K562 (cell line): ENCODE results near the gene CENPX. TPM values are rescaled to one million over a fixed set of nuclear protein-coding genes. Genes with fewer than 3 reads are reported as not detected.

Source experiments
- ATAC-seq: fragments of 200-7000 bp; cut with Tn5 transposase; 3 replicates; pipeline ENCODE4 v1.9.1; 2020; ENCODE audit warnings: moderate library complexity
- BruUV-seq: library from RNA; stranded (reverse); fragments of 400-500 nt; replicated peaks from 2 replicates; lab custom pipeline; 2021; lab: Mats Ljungman, UMichigan
- CTCF ChIA-PET: fragments of 300-600 bp; formaldehyde crosslinking; extraction: SDS; loops from one replicate; lab custom pipeline; 2021; ENCODE audit warnings: low intra/inter-chr PET ratio; lab: Yijun Ruan, JAX
- POLR2A ChIA-PET: fragments of 300-600, 350-650 bp; sonication (Branson Sonifier 250); formaldehyde crosslinking; extraction: SDS; loops from one replicate; lab custom pipeline; 2021; ENCODE audit warnings: antibody characterized with exemption, inconsistent platforms; lab: Yijun Ruan, JAX
- DNase-seq, 4 experiments: peaks; one replicate each; pipeline versions ENCODE4 v3.0.0 to v3.0.0-alpha.2; 2011 to 2018; ENCODE audit warnings: low spot score in 3 of 4, mixed read lengths in 3 of 4; ENCODE audit errors: extremely low read depth in 1 of 4
- FAIRE-seq: peaks from 2 replicates; lab custom pipeline; 2011; peaks lifted over from hg19 to GRCh38; lab: Jason Lieb, UNC
- H2AFZ ChIP-seq: 2 replicates; pipeline ENCODE4 v1.6.0; 2011; ENCODE audit warnings: low read depth, low read length, control low read depth, inconsistent platforms
- H3K27ac ChIP-seq: fragments of 200-600 bp; 3 replicates; pipeline ENCODE4 v1.8.0; 2011; ENCODE audit warnings: low read depth, mild to moderate bottlenecking, control low read depth, inconsistent platforms, low read length, moderate library complexity, mixed read lengths; ENCODE audit errors: extremely low read depth
- H3K27me3 ChIP-seq, 2 experiments: fragments of 300-600 bp in 1 of 2; 2 replicates in 1 of 2; 3 replicates in 1 of 2; pipeline versions ENCODE4 v1.6.0 to v1.8.0; 2011; ENCODE audit warnings: inconsistent platforms in 2 of 2, low read length in 2 of 2, mild to moderate bottlenecking in 1 of 2, mixed read lengths in 1 of 2, moderate library complexity in 1 of 2; ENCODE audit not compliant: control insufficient read depth in 2 of 2, insufficient read depth in 2 of 2
- H3K36me3 ChIP-seq: fragments of 300-600 bp; 3 replicates; pipeline ENCODE4 v1.8.0; 2011; ENCODE audit warnings: mild to moderate bottlenecking, low read length, inconsistent platforms; ENCODE audit not compliant: control insufficient read depth, insufficient read depth
- H3K4me1 ChIP-seq, 2 experiments: fragments of 200-600 bp in 1 of 2; replicated peaks in 1 of 2; 2 replicates in 1 of 2; 3 replicates in 1 of 2; pipeline versions ENCODE4 v1.5.1 to v1.8.0; 2011; ENCODE audit warnings: inconsistent platforms in 2 of 2, low read length in 2 of 2, mild to moderate bottlenecking in 1 of 2, mixed read lengths in 1 of 2, moderate library complexity in 1 of 2; ENCODE audit not compliant: control insufficient read depth in 2 of 2, insufficient read depth in 2 of 2
- H3K4me2 ChIP-seq: 2 replicates; pipeline ENCODE4 v1.6.1; 2011; ENCODE audit warnings: low read length, control low read depth, inconsistent platforms, mixed read lengths; ENCODE audit not compliant: insufficient read depth
- H3K4me3 ChIP-seq: fragments of 200-600 bp; sonication (generic), shearing (Covaris generic); 2 replicates; pipeline ENCODE4 v1.5.1; 2016; ENCODE audit warnings: control low read depth, inconsistent platforms
- H3K79me2 ChIP-seq: fragments of 200-600 bp; 3 replicates; pipeline ENCODE4 v1.8.0; 2011; ENCODE audit warnings: low read length, inconsistent platforms; ENCODE audit not compliant: control insufficient read depth, insufficient read depth
- H3K9ac ChIP-seq, 2 experiments: 2 replicates each; pipeline versions ENCODE4 v1.6.0 to v1.6.1; 2011; ENCODE audit warnings: low read depth in 2 of 2, low read length in 2 of 2, control low read depth in 1 of 2, inconsistent platforms in 1 of 2, mild to moderate bottlenecking in 1 of 2, mixed read lengths in 1 of 2; ENCODE audit not compliant: insufficient read depth in 1 of 2
- H3K9me1 ChIP-seq: one replicate; pipeline ENCODE4 v1.6.0; 2011; ENCODE audit warnings: inconsistent platforms, mild to moderate bottlenecking, low read length, moderate library complexity; ENCODE audit not compliant: control insufficient read depth, insufficient read depth
- H3K9me3 ChIP-seq: replicated peaks from 2 replicates; pipeline ENCODE4 v1.5.1; 2011; ENCODE audit warnings: low read depth, low read length, inconsistent platforms; ENCODE audit not compliant: control insufficient read depth, insufficient read depth
- H4K20me1 ChIP-seq: replicated peaks from 2 replicates; pipeline ENCODE4 v1.6.1; 2011; ENCODE audit warnings: low read length, inconsistent platforms, mixed read lengths; ENCODE audit not compliant: control insufficient read depth, insufficient read depth
- ARID4B ChIP-seq: sonication (generic); formaldehyde crosslinking; IDR thresholded peaks from 2 replicates; pipeline ENCODE4 v1.8.0; 2022; ENCODE audit warnings: mild to moderate bottlenecking, missing genetic modification reagents
- HMGXB4 ChIP-seq: sonication (generic); formaldehyde crosslinking; IDR thresholded peaks from 2 replicates; pipeline ENCODE4 v1.8.1; 2023; ENCODE audit warnings: mild to moderate bottlenecking, missing genetic modification reagents
- RBFOX2 ChIP-seq: fragments of 200-400 bp; formaldehyde crosslinking; IDR thresholded peaks from 2 replicates; pipeline ENCODE4 v1.6.1; 2017; ENCODE audit warnings: low read depth, mild to moderate bottlenecking, low read length, moderate library complexity
- RBM14 ChIP-seq: fragments of 200-400 bp; formaldehyde crosslinking; IDR thresholded peaks from 2 replicates; pipeline ENCODE4 v1.6.1; 2018; ENCODE audit warnings: low read depth, mild to moderate bottlenecking, low read length, moderate library complexity, borderline replicate concordance; ENCODE audit not compliant: insufficient read depth
- TFAP4 ChIP-seq: sonication (generic); formaldehyde crosslinking; IDR thresholded peaks from 2 replicates; pipeline ENCODE4 v1.8.0; 2022; ENCODE audit warnings: missing genetic modification reagents, mild to moderate bottlenecking, moderate library complexity, borderline replicate concordance
- ZC3H4 ChIP-seq: sonication (generic); formaldehyde crosslinking; IDR thresholded peaks from 2 replicates; pipeline ENCODE4 v1.9.0; 2021; ENCODE audit warnings: missing genetic modification reagents, borderline replicate concordance
- ZNF584 ChIP-seq: fragments of 200-800 bp; sonication (Bioruptor generic); IDR thresholded peaks from 2 replicates; pipeline ENCODE4 v1.6.1; 2016; ENCODE audit warnings: low read depth, mild to moderate bottlenecking, missing genetic modification characterization, missing compliant biosample characterization
- WGBS: fragments of 100-300 bp; shearing (Covaris generic); methylation state at CpG from one replicate; pipeline ENCODE4 v1.1.6; 2016; ENCODE audit warnings: low coverage, mixed read lengths; ENCODE audit not compliant: insufficient coverage; ENCODE audit errors: missing lambda C conversion rate; 5-methylcytosine and 5-hydroxymethylcytosine counted together
- in situ Hi-C: fragments of 300-500 bp; cut with MboI; formaldehyde crosslinking; loops from 4 replicates; pipeline ENCODE4 v1.15.0; 2018; ENCODE audit warnings: inconsistent platforms, mixed read lengths
- intact Hi-C: fragments of 100-400 bp; cut with micrococcal nuclease; formaldehyde crosslinking; loops from 2 replicates; pipeline ENCODE4 v1.14.2; 2022
- polyA plus RNA-seq, 8 experiments: library from polyadenylated mRNA; depleted of rRNA in 4 of 8; stranded (reverse) in 5 of 8; unstranded in 3 of 8; fragments of >200 nt; fragmentation: Nextera tagmentation in 2 of 8; fragmentation: Illumina TruSeq in 1 of 8; extraction: Ambion mirVana in 2 of 8; extraction: Trizol in 1 of 8; gene quantifications; 2 replicates each; pipeline versions ENCODE4 v1.2.1 to v1.2.3, GENCODE V29; 2011 to 2014; ENCODE audit warnings: inconsistent platforms in 1 of 8, missing spikeins in 1 of 8
- total RNA-seq, 7 experiments: library from RNA; depleted of rRNA in 6 of 7; stranded (reverse); fragments of >200 nt in 6 of 7; fragmentation: Illumina TruSeq in 2 of 7; extraction: Trizol in 2 of 7; gene quantifications; 2 replicates each; pipeline versions ENCODE4 v1.2.1 to v1.2.3, GENCODE V29; 2011 to 2021; ENCODE audit warnings: low replicate concordance in 1 of 7

The CENPX gene
- total and polyA plus RNA-seq, 9 of the 15 experiments (the other 6 are each of a cell fraction or from before 2014, with no cell fraction given): 32.7 to 352 (median 127) TPM

GRCh38 chr17:82064433-82065192, 41.9 kb upstream of the CENPX start:
- ATAC-seq (no peak), DNase-seq (no peak), FAIRE-seq (no peak)
- peaks cover 28% of the 10 kb centered on the region for H3K79me2 ChIP-seq
- peaks cover 48% of the 10 kb centered on the region; the same call in 2 of the 3 replicates for H3K36me3 ChIP-seq
- peak overlapping the region; percentile 99 for H3K4me3 ChIP-seq
- no peaks in the 10 kb centered on the region for H3K27me3 ChIP-seq
- H3K4me1 ChIP-seq: peaks cover 3 to 62% of the 10 kb centered on the region in 2 experiments; a peak in 3 of 5 replicates
- peak overlapping the region; percentile 91 for H3K4me2 ChIP-seq
- TSS peak; percentile 61 for BruUV-seq
- ChIA-PET CTCF (no interaction called here), POLR2A (interaction anchor here (0.6 to 3.9 kb wide), 5 partner anchors 12 to 231 kb away, joined by 3 to 24 read pairs (median 4); partner anchors contain the start of gene FASN)
- intact Hi-C loops: no loop called here
- in situ Hi-C loops: no loop called here
- no peaks in the 10 kb centered on the region; the same call in 1 of the 2 replicates for H4K20me1 ChIP-seq
- peak overlapping the region; percentile 98 to 100 for H3K9ac ChIP-seq
- no peak overlapping the region for H2AFZ ChIP-seq
- no peaks in the 10 kb centered on the region for H3K9me3 ChIP-seq
- WGBS: 34% methylated on average over 17 of the region's 36 CpGs
- H3K27ac ChIP-seq: peak overlapping the region; percentile 79
- no peaks in the 10 kb centered on the region for H3K9me1 ChIP-seq
- TF ChIP-seq TFAP4 (CRISPR knock-in tag): 0 out of 2 replicates have a peak, but pooled peaks have one; percentile 12
- TF ChIP-seq ARID4B: 0 out of 2 replicates have a peak, but pooled peaks have one; percentile 14
- TF ChIP-seq ZC3H4 (CRISPR knock-in tag): peak; percentile 10; the same call in 1 of the 2 replicates
- TF ChIP-seq RBFOX2: peak; percentile 15
- TF ChIP-seq ZNF584 (CRISPR knock-in tag): no peak
- TF ChIP-seq RBM14: 0 out of 2 replicates have a peak, but pooled peaks have one; percentile 19
- TF ChIP-seq HMGXB4 (CRISPR knock-in tag): 0 out of 2 replicates have a peak, but pooled peaks have one; percentile 5
